SK-N-SH (cell line): ENCODE measurements around the gene PSMC3.

Experiments used
- CHD2 ChIP-seq: fragments of 150-350 bp; IDR thresholded peaks from 2 replicates; pipeline ENCODE4 v1.6.1; 2018; ENCODE audit warnings: low read length; ENCODE audit not compliant: partially characterized antibody
- EP300 ChIP-seq, 2 experiments: IDR thresholded peaks; 2 replicates each; pipeline versions ENCODE4 v1.4.0 to v1.6.1; 2012; ENCODE audit warnings: borderline replicate concordance in 1 of 2, low read depth in 1 of 2, low read length in 1 of 2
- EZH2phosphoT487 ChIP-seq: fragments of 200-600 bp; sonication (generic); IDR thresholded peaks from 2 replicates; pipeline ENCODE4 v1.6.1; 2017; ENCODE audit warnings: low read depth, mixed run types, mild to moderate bottlenecking, antibody characterized with exemption, moderate library complexity, borderline replicate concordance
- FOSL2 ChIP-seq: IDR thresholded peaks from 2 replicates; pipeline ENCODE4 v1.4.0; 2012; ENCODE audit warnings: low read depth, mild to moderate bottlenecking, moderate library complexity, borderline replicate concordance
- FOXM1 ChIP-seq: IDR thresholded peaks from 2 replicates; pipeline ENCODE4 v1.4.0; 2012; ENCODE audit warnings: low read depth, mild to moderate bottlenecking
- GATA2 ChIP-seq: sonication (generic); formaldehyde crosslinking; IDR thresholded peaks from 2 replicates; pipeline ENCODE4 v1.5.0; 2020; ENCODE audit warnings: mild to moderate bottlenecking, missing genetic modification reagents
- NFIC ChIP-seq: IDR thresholded peaks from 2 replicates; pipeline ENCODE4 v1.4.0; 2012; ENCODE audit warnings: borderline replicate concordance
- POLR2AphosphoS5 ChIP-seq: IDR thresholded peaks from 2 replicates; pipeline ENCODE4 v1.6.1; 2012; ENCODE audit warnings: low read depth, low read length
- RAD21 ChIP-seq: IDR thresholded peaks from 2 replicates; pipeline ENCODE4 v1.6.1; 2012; ENCODE audit warnings: mild to moderate bottlenecking, low read length
- TEAD4 ChIP-seq: IDR thresholded peaks from 2 replicates; pipeline ENCODE4 v1.4.0; 2012; ENCODE audit warnings: mild to moderate bottlenecking, borderline replicate concordance; ENCODE audit not compliant: insufficient read depth
- TF ChIP-seq, protein P1 (sequence below): fragments of 200-600 bp; sonication (generic); IDR thresholded peaks from 2 replicates; pipeline ENCODE4 v1.6.1; 2017; ENCODE audit warnings: antibody characterized with exemption, mild to moderate bottlenecking, moderate library complexity
- TF ChIP-seq, protein P2 (sequence below): IDR thresholded peaks from 2 replicates; pipeline ENCODE4 v1.6.1; 2012; ENCODE audit warnings: mild to moderate bottlenecking, low read depth, low read length, moderate library complexity
- TF ChIP-seq, protein P3 (sequence below): IDR thresholded peaks from 2 replicates; pipeline ENCODE4 v1.4.0; 2012; ENCODE audit warnings: low read depth, borderline replicate concordance
- TF ChIP-seq, protein P4 (sequence below): IDR thresholded peaks from 2 replicates; pipeline ENCODE4 v1.4.0; 2012; ENCODE audit warnings: low read depth, borderline replicate concordance

DNA sequence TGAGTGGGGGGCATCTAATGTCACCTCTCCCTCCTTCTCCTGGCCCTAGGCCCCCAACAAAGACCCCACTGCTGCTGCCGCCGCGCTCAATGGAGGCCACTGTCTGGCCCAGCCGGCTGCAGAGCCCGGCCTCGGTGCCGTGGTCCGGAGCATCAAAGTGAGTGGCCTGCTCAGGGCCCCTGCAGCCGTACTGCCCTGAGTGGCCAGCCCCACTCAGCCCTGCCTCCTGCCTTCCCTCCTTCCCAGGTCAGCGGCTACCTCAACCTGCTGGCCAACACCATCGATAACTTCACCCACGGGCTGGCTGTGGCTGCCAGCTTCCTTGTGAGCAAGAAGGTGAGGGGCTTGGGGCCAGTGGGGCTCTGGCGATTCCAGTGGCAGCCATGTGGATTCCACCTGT, 12.9 kb downstream of the PSMC3 start:
- TF ChIP-seq, protein P1, sequence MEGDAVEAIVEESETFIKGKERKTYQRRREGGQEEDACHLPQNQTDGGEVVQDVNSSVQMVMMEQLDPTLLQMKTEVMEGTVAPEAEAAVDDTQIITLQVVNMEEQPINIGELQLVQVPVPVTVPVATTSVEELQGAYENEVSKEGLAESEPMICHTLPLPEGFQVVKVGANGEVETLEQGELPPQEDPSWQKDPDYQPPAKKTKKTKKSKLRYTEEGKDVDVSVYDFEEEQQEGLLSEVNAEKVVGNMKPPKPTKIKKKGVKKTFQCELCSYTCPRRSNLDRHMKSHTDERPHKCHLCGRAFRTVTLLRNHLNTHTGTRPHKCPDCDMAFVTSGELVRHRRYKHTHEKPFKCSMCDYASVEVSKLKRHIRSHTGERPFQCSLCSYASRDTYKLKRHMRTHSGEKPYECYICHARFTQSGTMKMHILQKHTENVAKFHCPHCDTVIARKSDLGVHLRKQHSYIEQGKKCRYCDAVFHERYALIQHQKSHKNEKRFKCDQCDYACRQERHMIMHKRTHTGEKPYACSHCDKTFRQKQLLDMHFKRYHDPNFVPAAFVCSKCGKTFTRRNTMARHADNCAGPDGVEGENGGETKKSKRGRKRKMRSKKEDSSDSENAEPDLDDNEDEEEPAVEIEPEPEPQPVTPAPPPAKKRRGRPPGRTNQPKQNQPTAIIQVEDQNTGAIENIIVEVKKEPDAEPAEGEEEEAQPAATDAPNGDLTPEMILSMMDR: no peak
- TF ChIP-seq, protein P2, sequence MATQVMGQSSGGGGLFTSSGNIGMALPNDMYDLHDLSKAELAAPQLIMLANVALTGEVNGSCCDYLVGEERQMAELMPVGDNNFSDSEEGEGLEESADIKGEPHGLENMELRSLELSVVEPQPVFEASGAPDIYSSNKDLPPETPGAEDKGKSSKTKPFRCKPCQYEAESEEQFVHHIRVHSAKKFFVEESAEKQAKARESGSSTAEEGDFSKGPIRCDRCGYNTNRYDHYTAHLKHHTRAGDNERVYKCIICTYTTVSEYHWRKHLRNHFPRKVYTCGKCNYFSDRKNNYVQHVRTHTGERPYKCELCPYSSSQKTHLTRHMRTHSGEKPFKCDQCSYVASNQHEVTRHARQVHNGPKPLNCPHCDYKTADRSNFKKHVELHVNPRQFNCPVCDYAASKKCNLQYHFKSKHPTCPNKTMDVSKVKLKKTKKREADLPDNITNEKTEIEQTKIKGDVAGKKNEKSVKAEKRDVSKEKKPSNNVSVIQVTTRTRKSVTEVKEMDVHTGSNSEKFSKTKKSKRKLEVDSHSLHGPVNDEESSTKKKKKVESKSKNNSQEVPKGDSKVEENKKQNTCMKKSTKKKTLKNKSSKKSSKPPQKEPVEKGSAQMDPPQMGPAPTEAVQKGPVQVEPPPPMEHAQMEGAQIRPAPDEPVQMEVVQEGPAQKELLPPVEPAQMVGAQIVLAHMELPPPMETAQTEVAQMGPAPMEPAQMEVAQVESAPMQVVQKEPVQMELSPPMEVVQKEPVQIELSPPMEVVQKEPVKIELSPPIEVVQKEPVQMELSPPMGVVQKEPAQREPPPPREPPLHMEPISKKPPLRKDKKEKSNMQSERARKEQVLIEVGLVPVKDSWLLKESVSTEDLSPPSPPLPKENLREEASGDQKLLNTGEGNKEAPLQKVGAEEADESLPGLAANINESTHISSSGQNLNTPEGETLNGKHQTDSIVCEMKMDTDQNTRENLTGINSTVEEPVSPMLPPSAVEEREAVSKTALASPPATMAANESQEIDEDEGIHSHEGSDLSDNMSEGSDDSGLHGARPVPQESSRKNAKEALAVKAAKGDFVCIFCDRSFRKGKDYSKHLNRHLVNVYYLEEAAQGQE: no peak
- TF ChIP-seq FOSL2 (no peak), GATA2 (CRISPR knock-in tag) (no peak), EZH2phosphoT487 (no peak), FOXM1 (no peak), NFIC (no peak), TEAD4 (no peak), EP300 (IDR thresholded peaks at IDR 0.05; ENCODE audit: borderline replicate concordance in 1 of 2, low read depth in 1 of 2, low read length in 1 of 2) (no peak), POLR2AphosphoS5 (no peak), RAD21 (no peak), CHD2 (no peak)
- TF ChIP-seq, protein P3, sequence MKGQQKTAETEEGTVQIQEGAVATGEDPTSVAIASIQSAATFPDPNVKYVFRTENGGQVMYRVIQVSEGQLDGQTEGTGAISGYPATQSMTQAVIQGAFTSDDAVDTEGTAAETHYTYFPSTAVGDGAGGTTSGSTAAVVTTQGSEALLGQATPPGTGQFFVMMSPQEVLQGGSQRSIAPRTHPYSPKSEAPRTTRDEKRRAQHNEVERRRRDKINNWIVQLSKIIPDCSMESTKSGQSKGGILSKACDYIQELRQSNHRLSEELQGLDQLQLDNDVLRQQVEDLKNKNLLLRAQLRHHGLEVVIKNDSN: no peak
- TF ChIP-seq, protein P4, sequence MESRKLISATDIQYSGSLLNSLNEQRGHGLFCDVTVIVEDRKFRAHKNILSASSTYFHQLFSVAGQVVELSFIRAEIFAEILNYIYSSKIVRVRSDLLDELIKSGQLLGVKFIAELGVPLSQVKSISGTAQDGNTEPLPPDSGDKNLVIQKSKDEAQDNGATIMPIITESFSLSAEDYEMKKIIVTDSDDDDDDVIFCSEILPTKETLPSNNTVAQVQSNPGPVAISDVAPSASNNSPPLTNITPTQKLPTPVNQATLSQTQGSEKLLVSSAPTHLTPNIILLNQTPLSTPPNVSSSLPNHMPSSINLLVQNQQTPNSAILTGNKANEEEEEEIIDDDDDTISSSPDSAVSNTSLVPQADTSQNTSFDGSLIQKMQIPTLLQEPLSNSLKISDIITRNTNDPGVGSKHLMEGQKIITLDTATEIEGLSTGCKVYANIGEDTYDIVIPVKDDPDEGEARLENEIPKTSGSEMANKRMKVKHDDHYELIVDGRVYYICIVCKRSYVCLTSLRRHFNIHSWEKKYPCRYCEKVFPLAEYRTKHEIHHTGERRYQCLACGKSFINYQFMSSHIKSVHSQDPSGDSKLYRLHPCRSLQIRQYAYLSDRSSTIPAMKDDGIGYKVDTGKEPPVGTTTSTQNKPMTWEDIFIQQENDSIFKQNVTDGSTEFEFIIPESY: no peak
